Mucosa of rectum (tissue), 2 donors: ENCODE measurements around the gene GATA2.

Source experiments
- H3K27ac ChIP-seq, 2 donors: one replicate each; pipeline ENCODE4 v1.7.0; 2013; ENCODE audit warnings: inconsistent platforms in 2 of 2, low read depth in 2 of 2, low read length in 2 of 2
- H3K27me3 ChIP-seq, 2 donors: one replicate each; pipeline ENCODE4 v1.7.0; 2013; ENCODE audit warnings: low read length in 2 of 2; ENCODE audit not compliant: control insufficient read depth in 2 of 2, insufficient read depth in 2 of 2
- H3K36me3 ChIP-seq, 2 donors: one replicate each; pipeline ENCODE4 v1.7.0; 2013; ENCODE audit warnings: low read length in 2 of 2; ENCODE audit not compliant: control insufficient read depth in 2 of 2, insufficient read depth in 2 of 2
- H3K4me1 ChIP-seq, 2 donors: one replicate each; pipeline ENCODE4 v1.7.0; 2013; ENCODE audit warnings: low read length in 2 of 2, mild to moderate bottlenecking in 1 of 2; ENCODE audit not compliant: control insufficient read depth in 2 of 2, insufficient read depth in 2 of 2
- H3K4me3 ChIP-seq, 2 donors: one replicate each; pipeline ENCODE4 v1.7.0; 2013; ENCODE audit warnings: low read length in 2 of 2
- H3K9ac ChIP-seq, 2 donors: one replicate each; pipeline ENCODE4 v1.7.0; 2013; ENCODE audit warnings: low read length in 2 of 2, low read depth in 1 of 2, mild to moderate bottlenecking in 1 of 2
- H3K9me3 ChIP-seq, 2 donors: one replicate each; pipeline ENCODE4 v1.7.0; 2013; ENCODE audit warnings: low read length in 2 of 2; ENCODE audit not compliant: control insufficient read depth in 2 of 2
- donor health status: healthy.
- donor health status: Normal muscosa, but diverticular disease.

GATA2 gene

DNA sequence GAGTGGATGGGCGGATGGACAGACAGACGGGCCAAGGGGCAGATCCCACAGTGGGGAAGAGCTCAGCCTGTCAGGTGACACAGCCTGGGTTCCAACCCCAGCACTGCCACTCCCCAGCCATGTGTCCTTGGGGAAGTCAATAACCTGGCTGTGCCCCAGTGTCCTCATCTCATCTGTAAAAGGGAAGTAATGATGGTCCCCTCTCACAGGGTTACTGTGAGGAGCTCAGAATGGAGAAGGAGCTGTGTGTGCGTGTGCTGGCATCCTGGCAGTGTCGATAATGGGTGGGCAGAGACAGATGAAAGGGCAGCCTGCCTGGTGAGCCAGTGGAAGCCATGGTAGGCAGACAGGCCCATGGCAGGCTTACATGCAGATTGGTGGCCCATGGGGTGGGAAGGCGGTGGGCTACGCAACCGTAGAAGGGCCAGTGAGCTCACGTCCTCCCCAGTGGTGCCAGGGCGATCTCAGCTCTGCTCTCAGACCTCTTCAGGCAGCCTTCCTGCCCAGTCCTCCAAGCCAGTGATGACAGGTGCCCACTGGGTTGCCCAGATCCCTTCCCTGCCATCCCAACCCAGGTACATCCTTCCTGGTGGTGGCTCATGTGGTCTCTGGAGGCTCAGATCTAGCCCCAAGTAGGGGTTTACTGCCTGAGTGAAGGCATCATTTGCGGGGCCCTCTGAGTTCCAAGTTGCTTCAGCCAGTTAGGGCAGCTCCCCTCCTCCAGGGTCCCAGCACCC lies 24.0 kb downstream of the GATA2 start:
- H3K4me3 ChIP-seq = no peak overlapping the region
- H3K27me3 ChIP-seq = peaks cover 2 to 6% of the 10 kb centered on the region in 2 donors
- H3K27ac ChIP-seq = no peak overlapping the region
- H3K9ac ChIP-seq = no peak overlapping the region
- H3K9me3 ChIP-seq = no peaks in the 10 kb centered on the region
- H3K4me1 ChIP-seq = no peaks in the 10 kb centered on the region
- H3K36me3 ChIP-seq = no peaks in the 10 kb centered on the region

DNA sequence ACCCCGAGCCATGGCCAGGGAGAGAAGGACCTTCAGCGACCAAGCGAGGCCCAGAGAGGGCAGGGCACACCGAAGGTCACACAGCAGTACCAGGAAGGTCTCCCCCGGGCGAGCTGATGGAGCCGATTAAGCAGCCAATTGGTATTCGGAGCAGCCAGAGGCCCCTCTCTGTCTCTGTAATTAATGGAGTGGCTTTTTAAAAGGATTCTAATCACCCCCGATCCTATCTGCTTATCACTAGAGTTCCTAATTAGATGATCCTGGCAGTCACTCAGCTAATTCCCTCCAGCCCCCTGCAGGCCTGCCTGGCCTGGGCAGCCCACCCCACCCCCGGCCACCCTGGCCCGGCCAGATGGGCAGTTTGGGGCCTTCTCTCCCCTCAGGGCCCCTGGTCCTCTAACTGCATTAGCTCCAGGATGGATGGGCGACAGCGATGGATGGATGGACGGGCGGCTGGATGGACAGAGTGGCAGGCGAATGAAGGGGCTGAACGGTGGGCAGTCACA lies 24.7 kb downstream of the GATA2 start:
- Histone ChIP-seq H3K4me1 (no peaks in the 10 kb centered on the region), H3K9ac (no peak overlapping the region), H3K27ac (no peak overlapping the region), H3K36me3 (no peaks in the 10 kb centered on the region), H3K4me3 (no peak overlapping the region), H3K9me3 (no peaks in the 10 kb centered on the region), H3K27me3 (peaks cover 2 to 6% of the 10 kb centered on the region in 2 donors)

DNA sequence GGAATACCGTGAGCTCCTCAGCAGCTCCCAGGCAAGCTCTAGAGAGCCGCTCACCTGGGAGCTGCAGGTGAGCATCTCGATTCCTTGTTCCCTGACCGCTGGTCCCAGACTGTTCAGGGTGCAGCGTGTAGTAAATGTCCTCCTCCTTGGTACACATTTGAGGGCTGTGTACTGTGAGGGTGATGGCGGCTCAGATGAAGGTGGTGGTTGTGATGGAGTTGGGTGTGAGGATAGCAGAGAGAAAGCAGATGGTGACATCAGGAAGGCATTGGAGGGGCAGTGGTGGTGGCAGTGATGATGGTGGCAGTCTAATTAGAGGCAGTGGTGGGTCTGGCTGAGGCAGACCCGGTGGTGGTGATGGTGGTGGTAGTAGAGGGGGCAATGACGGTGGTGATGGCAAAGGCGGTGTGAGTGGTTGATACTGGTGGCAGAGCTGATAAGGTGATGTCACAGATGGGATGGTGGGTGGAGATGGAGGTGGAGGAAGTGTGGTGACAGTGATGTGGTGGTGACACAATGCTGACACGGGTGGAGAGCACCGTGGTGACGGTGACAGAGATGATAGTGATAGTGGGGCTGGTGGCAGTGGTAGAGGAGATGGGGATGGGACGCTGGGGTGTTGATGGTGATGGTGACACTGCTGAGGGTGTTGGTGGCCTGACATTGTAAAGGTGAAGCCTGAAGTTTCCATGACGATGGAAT lies 26.0 kb downstream of the GATA2 start, which contains the start of gene DNAJB8:
Gene DNAJB8, minus strand, starts transcription at position 51 of the 702 bp plus-strand sequence. CDS start 3,645 bp downstream, outside the sequence.
- no peaks in the 10 kb centered on the region for H3K9me3 ChIP-seq
- H3K36me3 ChIP-seq = no peaks in the 10 kb centered on the region
- no peak within 1 kb of the TSS for H3K27ac ChIP-seq
- H3K4me3 ChIP-seq = no peak within 1 kb of the TSS
- no peak within 1 kb of the TSS for H3K9ac ChIP-seq
- no peaks in the 10 kb centered on the region for H3K4me1 ChIP-seq
- H3K27me3 ChIP-seq = peaks cover 2 to 6% of the 10 kb centered on the region in 2 donors

DNA sequence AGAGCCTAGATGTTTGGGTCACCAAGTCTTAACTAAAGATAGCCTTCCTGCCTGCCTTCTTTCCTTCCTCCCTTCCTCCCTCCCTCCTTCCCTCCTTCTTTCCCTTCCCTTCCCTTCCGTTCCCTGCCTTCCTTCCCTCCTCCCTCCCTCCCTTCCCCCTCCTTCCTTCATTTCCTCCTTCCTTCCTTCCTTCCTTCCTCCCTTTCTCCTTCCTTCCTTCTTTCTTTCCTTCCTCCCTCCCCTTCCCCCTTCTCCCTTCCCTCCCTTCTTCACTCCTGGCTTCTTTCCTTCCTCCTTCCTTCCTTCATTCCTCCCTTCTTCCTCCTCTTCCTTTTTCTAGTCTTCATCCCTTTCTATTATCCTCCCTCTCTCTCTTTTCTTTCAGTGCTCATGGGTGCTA lies 28.3 kb downstream of the GATA2 start:
- H3K27ac ChIP-seq = no peak overlapping the region
- H3K36me3 ChIP-seq = no peaks in the 10 kb centered on the region
- H3K9ac ChIP-seq = no peak overlapping the region
- no peak overlapping the region for H3K4me3 ChIP-seq
- H3K4me1 ChIP-seq = no peaks in the 10 kb centered on the region
- H3K27me3 ChIP-seq = peaks cover 0 to 2% of the 10 kb centered on the region in 2 donors
- no peaks in the 10 kb centered on the region for H3K9me3 ChIP-seq

DNA sequence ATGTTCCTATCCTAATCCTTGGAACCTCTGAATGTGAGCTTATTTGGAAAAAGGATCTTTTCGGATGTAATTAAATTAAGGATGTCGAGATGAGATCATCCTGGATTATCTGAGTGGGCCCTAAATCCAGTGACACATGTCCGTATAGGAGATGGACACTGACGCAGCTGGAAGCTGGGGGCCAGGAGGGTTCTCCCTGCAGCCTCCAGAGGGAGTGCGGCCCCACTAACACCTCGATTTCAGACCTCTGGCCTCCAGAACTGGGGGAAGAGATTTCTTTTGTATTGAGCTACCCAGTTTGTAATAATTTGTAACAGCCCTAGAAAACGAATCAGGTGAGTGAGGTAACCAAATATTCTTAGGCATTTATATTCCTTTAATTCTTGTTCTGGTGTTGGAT lies 28.8 kb downstream of the GATA2 start:
- Histone ChIP-seq H3K36me3 (no peaks in the 10 kb centered on the region), H3K27me3 (peaks cover 0 to 2% of the 10 kb centered on the region in 2 donors), H3K27ac (no peak overlapping the region), H3K4me1 (no peaks in the 10 kb centered on the region), H3K9me3 (no peaks in the 10 kb centered on the region), H3K9ac (no peak overlapping the region), H3K4me3 (no peak overlapping the region)

DNA sequence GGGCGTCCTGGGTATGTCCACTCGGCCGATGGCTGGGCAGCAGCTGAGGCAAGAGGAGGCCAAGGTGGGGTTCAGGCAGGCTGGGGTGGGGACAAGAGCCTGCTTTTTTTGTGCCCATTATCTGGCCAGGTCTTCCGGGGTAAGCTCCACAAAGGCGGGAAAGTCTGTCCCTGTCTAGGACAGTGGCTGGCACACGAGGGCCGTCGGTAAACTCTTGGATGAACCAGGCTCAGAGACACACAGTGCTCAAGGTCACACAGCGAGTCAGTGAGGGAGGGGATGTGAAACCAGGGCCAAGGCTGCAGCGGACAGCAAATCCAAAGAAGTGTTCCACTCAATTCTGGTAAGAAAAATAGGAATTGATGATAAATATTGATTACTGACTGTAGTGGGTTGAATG lies 29.2 kb downstream of the GATA2 start:
- no peaks in the 10 kb centered on the region for H3K36me3 ChIP-seq
- H3K9ac ChIP-seq = no peak overlapping the region
- H3K4me3 ChIP-seq = no peak overlapping the region
- H3K27ac ChIP-seq = no peak overlapping the region
- H3K27me3 ChIP-seq = peaks cover 0 to 2% of the 10 kb centered on the region in 2 donors
- H3K9me3 ChIP-seq = no peaks in the 10 kb centered on the region
- H3K4me1 ChIP-seq = no peaks in the 10 kb centered on the region

DNA sequence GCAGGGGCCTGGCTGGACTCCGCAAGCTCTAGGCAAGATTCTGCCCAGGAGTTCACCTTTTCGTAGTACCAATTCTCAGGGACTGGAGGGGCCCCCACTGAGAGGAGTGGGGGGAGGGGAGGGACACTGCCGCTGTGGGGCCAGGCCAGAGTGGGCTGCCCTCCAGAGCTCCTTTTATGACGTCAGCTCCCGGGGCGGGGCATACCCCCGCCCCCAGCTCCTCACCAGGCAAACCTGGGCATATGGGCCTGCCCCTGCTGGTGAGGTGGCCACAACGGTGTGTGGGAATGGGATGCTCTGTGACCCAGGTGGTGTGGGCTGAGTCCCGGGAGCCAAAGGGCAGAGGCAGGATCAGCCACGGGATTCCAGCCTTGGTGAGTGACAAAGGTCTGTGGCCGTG lies 29.6 kb downstream of the GATA2 start:
- H3K9me3 ChIP-seq = no peaks in the 10 kb centered on the region
- no peaks in the 10 kb centered on the region for H3K36me3 ChIP-seq
- H3K9ac ChIP-seq = no peak overlapping the region
- H3K4me3 ChIP-seq = no peak overlapping the region
- H3K4me1 ChIP-seq = no peaks in the 10 kb centered on the region
- peaks cover 0 to 2% of the 10 kb centered on the region in 2 donors for H3K27me3 ChIP-seq
- H3K27ac ChIP-seq = no peak overlapping the region

DNA sequence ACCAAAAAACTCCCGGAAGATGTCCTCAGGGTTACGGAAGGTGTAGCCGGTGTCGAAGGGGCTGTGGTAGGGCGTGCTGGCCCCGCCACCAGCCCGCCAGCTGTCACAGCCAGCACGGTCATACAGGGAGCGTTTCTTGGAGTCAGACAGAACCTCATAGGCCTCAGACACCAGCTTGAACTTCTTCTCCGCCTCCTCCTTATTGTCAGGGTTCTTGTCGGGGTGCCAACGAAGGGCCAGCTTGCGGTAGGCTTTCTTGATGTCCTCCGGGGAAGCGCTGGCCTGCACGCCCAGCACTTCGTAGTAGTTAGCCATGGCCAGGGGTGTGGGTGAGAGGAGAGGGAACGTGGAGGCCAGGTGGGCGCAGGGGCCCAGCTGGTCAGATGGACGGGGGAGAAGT lies 30.1 kb downstream of the GATA2 start:
- Histone ChIP-seq H3K36me3 (no peaks in the 10 kb centered on the region), H3K9ac (no peak overlapping the region), H3K27ac (no peak overlapping the region), H3K27me3 (peaks cover 0 to 2% of the 10 kb centered on the region in 2 donors), H3K4me3 (no peak overlapping the region), H3K9me3 (no peaks in the 10 kb centered on the region), H3K4me1 (no peaks in the 10 kb centered on the region)

DNA sequence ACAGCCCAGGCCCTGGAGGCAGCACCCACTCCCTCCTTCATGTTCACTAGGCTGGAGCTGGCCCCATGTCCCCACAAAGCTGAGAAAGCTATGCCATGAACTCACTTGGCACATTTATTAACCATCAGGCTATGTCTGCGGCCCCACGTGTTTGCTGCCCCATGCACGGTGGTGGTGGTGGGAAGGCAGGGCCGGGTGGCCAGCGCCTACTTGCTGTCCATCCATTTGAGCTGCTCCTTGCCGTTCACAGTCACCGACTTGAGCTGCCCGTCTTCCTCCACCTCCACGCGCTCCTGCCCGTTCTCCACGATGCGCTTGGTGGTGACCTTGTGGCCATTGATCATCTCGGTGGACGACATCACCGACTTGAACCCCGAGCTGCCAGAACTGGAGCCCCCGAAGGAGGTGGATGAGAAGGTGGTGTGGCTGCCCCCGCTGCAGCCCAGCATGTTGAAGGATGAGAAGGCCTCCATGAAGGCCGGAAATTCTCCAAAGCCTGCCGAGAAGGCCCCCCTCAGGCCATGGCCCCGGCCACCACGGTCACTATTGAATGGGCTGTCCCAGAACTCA lies 30.6 kb downstream of the GATA2 start:
- Histone ChIP-seq H3K4me1 (no peaks in the 10 kb centered on the region), H3K36me3 (no peaks in the 10 kb centered on the region), H3K27ac (no peak overlapping the region), H3K9ac (no peak overlapping the region), H3K9me3 (no peaks in the 10 kb centered on the region), H3K27me3 (peaks cover 0 to 2% of the 10 kb centered on the region in 2 donors), H3K4me3 (no peak overlapping the region)

DNA sequence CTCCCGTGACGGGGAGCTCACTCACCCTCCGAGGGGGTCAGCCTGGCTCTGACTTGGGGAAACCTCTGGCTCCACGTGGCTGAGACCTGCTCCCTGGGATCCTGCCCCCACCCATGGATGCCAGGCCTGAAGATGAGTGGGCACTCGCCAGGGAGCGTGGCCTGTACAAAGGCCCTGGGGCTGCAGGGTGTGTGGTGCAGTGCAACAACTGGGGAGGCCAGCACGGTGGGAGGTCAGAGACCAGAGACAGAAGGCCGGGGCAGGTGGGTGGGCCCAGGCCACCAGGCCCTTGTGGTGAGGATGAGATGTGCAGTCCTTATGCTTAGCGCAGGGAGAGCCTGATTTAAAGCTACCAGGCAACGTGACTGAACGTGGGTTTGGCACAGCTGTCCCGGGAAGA lies 31.3 kb downstream of the GATA2 start:
- H3K9me3 ChIP-seq = no peaks in the 10 kb centered on the region

More for the DNA sequence above, 31.3 kb downstream of the GATA2 start:
- H3K27ac ChIP-seq = no peak overlapping the region
- H3K4me3 ChIP-seq = no peak overlapping the region
- H3K4me1 ChIP-seq = no peaks in the 10 kb centered on the region
- H3K9ac ChIP-seq = no peak overlapping the region
- peaks cover 2% of the 10 kb centered on the region in 2 donors for H3K27me3 ChIP-seq
- no peaks in the 10 kb centered on the region for H3K36me3 ChIP-seq
